ENCODE measurements around the gene CNN2.

The CNN2 gene

GRCh38 chr19:1004204-1004802 lies 22.1 kb upstream of the CNN2 start:
- H3K79me2 ChIP-seq (ENCODE audit: control insufficient read depth, insufficient read depth, low read length, unreplicated experiment), result no peaks in the 10 kb centered on the region
- no peak overlapping the region for H3K27ac ChIP-seq (ENCODE audit: low read depth, low read length)
- no peaks in the 10 kb centered on the region for H3K36me3 ChIP-seq (ENCODE audit: insufficient read depth, low read length)
- H3K27me3 ChIP-seq (ENCODE audit: insufficient read depth, low read length), result peaks cover 13% of the 10 kb centered on the region
- no peak overlapping the region for H2AFZ ChIP-seq (ENCODE audit: low read length, unreplicated experiment)
- H3K4me1 ChIP-seq (ENCODE audit: control insufficient read depth, insufficient read depth, low read length, unreplicated experiment), result peaks cover 2% of the 10 kb centered on the region
- H3K4me3 ChIP-seq (ENCODE audit: low read depth, low read length), result no peak overlapping the region

GRCh38 chr19:1004803-1005664 lies 21.4 kb upstream of the CNN2 start:
- Histone ChIP-seq H3K36me3 (ENCODE audit: insufficient read depth, low read length) (no peaks in the 10 kb centered on the region), H3K27ac (ENCODE audit: low read depth, low read length) (no peak overlapping the region), H3K4me1 (ENCODE audit: control insufficient read depth, insufficient read depth, low read length, unreplicated experiment) (peaks cover 2% of the 10 kb centered on the region), H3K79me2 (ENCODE audit: control insufficient read depth, insufficient read depth, low read length, unreplicated experiment) (no peaks in the 10 kb centered on the region), H3K4me3 (ENCODE audit: low read depth, low read length) (no peak overlapping the region), H2AFZ (ENCODE audit: low read length, unreplicated experiment) (no peak overlapping the region), H3K27me3 (ENCODE audit: insufficient read depth, low read length) (peaks cover 10% of the 10 kb centered on the region)

GRCh38 chr19:1006711-1007398 lies 19.6 kb upstream of the CNN2 start:
- H3K4me1 ChIP-seq (ENCODE audit: control insufficient read depth, insufficient read depth, low read length, unreplicated experiment), result no peaks in the 10 kb centered on the region
- no peak overlapping the region for H3K27ac ChIP-seq (ENCODE audit: low read depth, low read length)
- H3K4me3 ChIP-seq (ENCODE audit: low read depth, low read length), result no peak overlapping the region
- H3K36me3 ChIP-seq (ENCODE audit: insufficient read depth, low read length), result no peaks in the 10 kb centered on the region
- no peaks in the 10 kb centered on the region for H3K27me3 ChIP-seq (ENCODE audit: insufficient read depth, low read length)
- H2AFZ ChIP-seq (ENCODE audit: low read length, unreplicated experiment), result no peak overlapping the region
- no peaks in the 10 kb centered on the region for H3K79me2 ChIP-seq (ENCODE audit: control insufficient read depth, insufficient read depth, low read length, unreplicated experiment)

- H3K27me3 ChIP-seq (ENCODE audit: insufficient read depth, low read length), result no peaks in the 10 kb centered on the region
- H3K4me3 ChIP-seq (ENCODE audit: low read depth, low read length), result no peak overlapping the region
- H3K4me1 ChIP-seq (ENCODE audit: control insufficient read depth, insufficient read depth, low read length, unreplicated experiment), result no peaks in the 10 kb centered on the region
- no peaks in the 10 kb centered on the region for H3K36me3 ChIP-seq (ENCODE audit: insufficient read depth, low read length)
- no peak overlapping the region for H2AFZ ChIP-seq (ENCODE audit: low read length, unreplicated experiment)
- no peaks in the 10 kb centered on the region for H3K79me2 ChIP-seq (ENCODE audit: control insufficient read depth, insufficient read depth, low read length, unreplicated experiment)
- H3K27ac ChIP-seq (ENCODE audit: low read depth, low read length), result no peak overlapping the region
These were observed 18.8 kb upstream of the CNN2 start for GRCh38 chr19:1007399-1008251.

- no peaks in the 10 kb centered on the region for H3K36me3 ChIP-seq (ENCODE audit: insufficient read depth, low read length)
- no peak overlapping the region for H3K27ac ChIP-seq (ENCODE audit: low read depth, low read length)
- H3K4me3 ChIP-seq (ENCODE audit: low read depth, low read length), result no peak overlapping the region
- no peaks in the 10 kb centered on the region for H3K4me1 ChIP-seq (ENCODE audit: control insufficient read depth, insufficient read depth, low read length, unreplicated experiment)
- H2AFZ ChIP-seq (ENCODE audit: low read length, unreplicated experiment), result no peak overlapping the region
- peaks cover 1% of the 10 kb centered on the region for H3K79me2 ChIP-seq (ENCODE audit: control insufficient read depth, insufficient read depth, low read length, unreplicated experiment)
- no peaks in the 10 kb centered on the region for H3K27me3 ChIP-seq (ENCODE audit: insufficient read depth, low read length)
These were observed 18.0 kb upstream of the CNN2 start for GRCh38 chr19:1008268-1009040.

- Histone ChIP-seq H3K4me1 (ENCODE audit: control insufficient read depth, insufficient read depth, low read length, unreplicated experiment) (no peaks in the 10 kb centered on the region), H3K36me3 (ENCODE audit: insufficient read depth, low read length) (no peaks in the 10 kb centered on the region), H3K4me3 (ENCODE audit: low read depth, low read length) (no peak overlapping the region), H2AFZ (ENCODE audit: low read length, unreplicated experiment) (no peak overlapping the region), H3K27ac (ENCODE audit: low read depth, low read length) (no peak overlapping the region), H3K79me2 (ENCODE audit: control insufficient read depth, insufficient read depth, low read length, unreplicated experiment) (peaks cover 9% of the 10 kb centered on the region), H3K27me3 (ENCODE audit: insufficient read depth, low read length) (no peaks in the 10 kb centered on the region)
These were observed 17.1 kb upstream of the CNN2 start for GRCh38 chr19:1009041-1009980.

- no peak overlapping the region for H3K27ac ChIP-seq (ENCODE audit: low read depth, low read length)
- H3K4me3 ChIP-seq (ENCODE audit: low read depth, low read length), result no peak overlapping the region
- H3K27me3 ChIP-seq (ENCODE audit: insufficient read depth, low read length), result no peaks in the 10 kb centered on the region
- no peak overlapping the region for H2AFZ ChIP-seq (ENCODE audit: low read length, unreplicated experiment)
- H3K36me3 ChIP-seq (ENCODE audit: insufficient read depth, low read length), result no peaks in the 10 kb centered on the region
- peaks cover 17% of the 10 kb centered on the region for H3K79me2 ChIP-seq (ENCODE audit: control insufficient read depth, insufficient read depth, low read length, unreplicated experiment)
- H3K4me1 ChIP-seq (ENCODE audit: control insufficient read depth, insufficient read depth, low read length, unreplicated experiment), result no peaks in the 10 kb centered on the region
These were observed 16.3 kb upstream of the CNN2 start for GRCh38 chr19:1009981-1010538.

GRCh38 chr19:1010586-1011510 lies 15.6 kb upstream of the CNN2 start:
- Histone ChIP-seq H3K4me1 (ENCODE audit: control insufficient read depth, insufficient read depth, low read length, unreplicated experiment) (no peaks in the 10 kb centered on the region), H2AFZ (ENCODE audit: low read length, unreplicated experiment) (no peak overlapping the region), H3K27ac (ENCODE audit: low read depth, low read length) (no peak overlapping the region), H3K36me3 (ENCODE audit: insufficient read depth, low read length) (no peaks in the 10 kb centered on the region), H3K4me3 (ENCODE audit: low read depth, low read length) (no peak overlapping the region), H3K27me3 (ENCODE audit: insufficient read depth, low read length) (no peaks in the 10 kb centered on the region), H3K79me2 (ENCODE audit: control insufficient read depth, insufficient read depth, low read length, unreplicated experiment) (peaks cover 25% of the 10 kb centered on the region)
